MM.1S (cell line): ENCODE results near the gene EML1.

Source experiments
- DNase-seq: peaks from one replicate; pipeline ENCODE4 v3.0.0-alpha.2; 2015
- H2AFZ ChIP-seq: fragments of 300-600 bp; sonication (generic); 2 replicates; pipeline ENCODE4 v1.6.0; 2016; ENCODE audit warnings: antibody characterized with exemption, low read length
- H3F3A ChIP-seq: fragments of 300-600 bp; sonication (generic); 2 replicates; pipeline ENCODE4 v1.6.1; 2016; ENCODE audit warnings: mild to moderate bottlenecking, antibody characterized with exemption, low read length, moderate library complexity, mixed read lengths; ENCODE audit not compliant: insufficient read depth
- H3K27ac ChIP-seq: fragments of 300-600 bp; sonication (generic); 2 replicates; pipeline ENCODE4 v1.5.1; 2016; ENCODE audit warnings: mild to moderate bottlenecking, low read length
- H3K27me3 ChIP-seq: fragments of 300-600 bp; sonication (generic); replicated peaks from 2 replicates; pipeline ENCODE4 v1.6.0; 2016; ENCODE audit warnings: low read length; ENCODE audit not compliant: insufficient read depth
- H3K36me3 ChIP-seq: fragments of 300-600 bp; sonication (generic); replicated peaks from 2 replicates; pipeline ENCODE4 v1.6.1; 2016; ENCODE audit warnings: mild to moderate bottlenecking, low read length, mixed read lengths; ENCODE audit not compliant: insufficient read depth
- H3K4me1 ChIP-seq: fragments of 300-600 bp; sonication (generic); 2 replicates; pipeline ENCODE4 v1.6.1; 2016; ENCODE audit warnings: low read length, mixed read lengths
- H3K4me2 ChIP-seq: fragments of 300-600 bp; sonication (generic); 2 replicates; pipeline ENCODE4 v1.6.0; 2016; ENCODE audit warnings: low read depth, low read length
- H3K4me3 ChIP-seq: fragments of 300-600 bp; sonication (generic); 2 replicates; pipeline ENCODE4 v1.5.1; 2016; ENCODE audit warnings: low read length, mixed read lengths
- H3K79me2 ChIP-seq: fragments of 300-600 bp; sonication (generic); 2 replicates; pipeline ENCODE4 v1.6.1; 2016; ENCODE audit warnings: mixed run types, low read length, mixed read lengths
- H3K9ac ChIP-seq: fragments of 300-600 bp; sonication (generic); 2 replicates; pipeline ENCODE4 v1.6.1; 2016; ENCODE audit warnings: low read length, mixed read lengths
- H3K9me2 ChIP-seq: fragments of 300-600 bp; sonication (generic); replicated peaks from 2 replicates; pipeline ENCODE4 v1.6.1; 2016; ENCODE audit warnings: mild to moderate bottlenecking, low read length, mixed read lengths; ENCODE audit not compliant: insufficient read depth
- H3K9me3 ChIP-seq: fragments of 300-600 bp; sonication (generic); replicated peaks from 2 replicates; pipeline ENCODE4 v1.6.1; 2016; ENCODE audit warnings: mild to moderate bottlenecking, low read length, mixed read lengths; ENCODE audit not compliant: insufficient read depth
- H4K20me1 ChIP-seq: fragments of 300-600 bp; sonication (generic); 2 replicates; pipeline ENCODE4 v1.6.1; 2016; ENCODE audit warnings: mild to moderate bottlenecking, low read length, moderate library complexity, mixed read lengths; ENCODE audit not compliant: insufficient read depth
- CTCF ChIP-seq: fragments of 300-600 bp; sonication (generic); IDR thresholded peaks from 2 replicates; pipeline ENCODE4 v1.5.1; 2016; ENCODE audit warnings: antibody characterized with exemption, low read length, mixed read lengths
- EZH2 ChIP-seq: fragments of 300-600 bp; sonication (generic); optimal IDR thresholded peaks from 2 replicates; pipeline ENCODE3; 2017; ENCODE audit warnings: low read depth, mild to moderate bottlenecking, antibody characterized with exemption, low read length, mixed read lengths
- EZH2phosphoT487 ChIP-seq: fragments of 300-600 bp; sonication (generic); IDR thresholded peaks from 2 replicates; pipeline ENCODE4 v1.6.1; 2018; ENCODE audit warnings: antibody characterized with exemption, low read length

EML1 gene

GRCh38 chr14:99800781-99801180 lies 7.6 kb downstream of the EML1 start:
- H3K9me3 ChIP-seq: no peaks in the 10 kb centered on the region
- DNase-seq: no peak
- H3K4me1 ChIP-seq: no peaks in the 10 kb centered on the region
- H4K20me1 ChIP-seq: no peaks in the 10 kb centered on the region
- H3K9ac ChIP-seq: no peak overlapping the region
- no peak overlapping the region for H3K4me2 ChIP-seq
- H3K27me3 ChIP-seq: no peaks in the 10 kb centered on the region
- no peaks in the 10 kb centered on the region for H3K79me2 ChIP-seq
- no peak overlapping the region for H2AFZ ChIP-seq
- H3K9me2 ChIP-seq: no peaks in the 10 kb centered on the region
- no peaks in the 10 kb centered on the region for H3K36me3 ChIP-seq
- H3K27ac ChIP-seq: no peak overlapping the region
- H3K4me3 ChIP-seq: no peak overlapping the region
- TF ChIP-seq CTCF (no peak), EZH2 (no peak), EZH2phosphoT487 (no peak)
- no peaks in the 10 kb centered on the region for H3F3A ChIP-seq

GRCh38 chr14:99802301-99803105 lies 9.3 kb downstream of the EML1 start:
- no peak overlapping the region for H3K27ac ChIP-seq

GRCh38 chr14:99803106-99803775 lies 10.0 kb downstream of the EML1 start:
- Histone ChIP-seq H3K27ac (no peak overlapping the region), H3K27me3 (no peaks in the 10 kb centered on the region), H3K9ac (no peak overlapping the region), H3K79me2 (no peaks in the 10 kb centered on the region), H3K9me2 (no peaks in the 10 kb centered on the region), H3K4me2 (no peak overlapping the region), H3F3A (no peaks in the 10 kb centered on the region), H3K36me3 (no peaks in the 10 kb centered on the region), H3K4me1 (no peaks in the 10 kb centered on the region), H2AFZ (no peak overlapping the region), H3K9me3 (no peaks in the 10 kb centered on the region), H3K4me3 (no peak overlapping the region), H4K20me1 (no peaks in the 10 kb centered on the region)
- no peak for DNase-seq
- no peak for TF ChIP-seq EZH2
- no peak for TF ChIP-seq CTCF
- TF ChIP-seq EZH2phosphoT487: no peak

More at GRCh38 chr14:99802301-99803105, 9.3 kb downstream of the EML1 start:
- Histone ChIP-seq H3K4me1 (no peaks in the 10 kb centered on the region), H3K9me3 (no peaks in the 10 kb centered on the region), H3K4me2 (no peak overlapping the region), H3K9ac (no peak overlapping the region), H3K36me3 (no peaks in the 10 kb centered on the region), H3K4me3 (no peak overlapping the region), H3K9me2 (no peaks in the 10 kb centered on the region), H2AFZ (no peak overlapping the region), H4K20me1 (no peaks in the 10 kb centered on the region), H3K79me2 (no peaks in the 10 kb centered on the region), H3F3A (no peaks in the 10 kb centered on the region), H3K27me3 (no peaks in the 10 kb centered on the region)
- DNase-seq: no peak
- TF ChIP-seq CTCF (no peak), EZH2phosphoT487 (no peak), EZH2 (no peak)
